ENCODE measurements around the gene AXIN1.
"Not testable (repeated sequence)": the region's sequence is repeated elsewhere in the genome, so short reads cannot be mapped to it uniquely, and the experiment has no call there.

The AXIN1 gene

DNA sequence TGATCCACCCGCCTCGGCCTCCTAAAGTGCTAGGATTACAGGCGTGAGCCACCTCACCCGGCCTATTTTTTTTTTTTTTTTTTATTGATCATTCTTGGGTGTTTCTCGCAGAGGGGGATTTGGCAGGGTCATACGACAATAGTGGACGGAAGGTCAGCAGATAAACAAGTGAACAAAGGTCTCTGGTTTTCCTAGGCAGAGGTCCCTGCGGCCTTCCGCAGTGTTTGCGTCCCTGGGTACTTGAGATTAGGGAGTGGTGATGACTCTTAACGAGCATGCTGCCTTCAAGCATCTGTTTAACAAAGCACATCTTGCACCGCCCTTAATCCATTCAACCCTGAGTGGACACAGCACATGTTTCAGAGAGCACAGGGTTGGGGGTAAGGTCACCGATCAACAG lies 94.4 kb downstream of the AXIN1 start:
- H3K27me3 ChIP-seq (ENCODE audit: control insufficient read depth, insufficient read depth, low read length); H3K9ac ChIP-seq (ENCODE audit: low read length); H3K4me1 ChIP-seq (ENCODE audit: control insufficient read depth, low read depth, low read length); H3K27ac ChIP-seq (ENCODE audit: low read length); H3K9me3 ChIP-seq (ENCODE audit: control insufficient read depth, low read depth, low read length); H3K4me3 ChIP-seq (ENCODE audit: low read length): not testable (repeated sequence)
- peaks cover 30% of the 10 kb centered on the region for H3K36me3 ChIP-seq (ENCODE audit: control insufficient read depth, low read depth, low read length)

DNA sequence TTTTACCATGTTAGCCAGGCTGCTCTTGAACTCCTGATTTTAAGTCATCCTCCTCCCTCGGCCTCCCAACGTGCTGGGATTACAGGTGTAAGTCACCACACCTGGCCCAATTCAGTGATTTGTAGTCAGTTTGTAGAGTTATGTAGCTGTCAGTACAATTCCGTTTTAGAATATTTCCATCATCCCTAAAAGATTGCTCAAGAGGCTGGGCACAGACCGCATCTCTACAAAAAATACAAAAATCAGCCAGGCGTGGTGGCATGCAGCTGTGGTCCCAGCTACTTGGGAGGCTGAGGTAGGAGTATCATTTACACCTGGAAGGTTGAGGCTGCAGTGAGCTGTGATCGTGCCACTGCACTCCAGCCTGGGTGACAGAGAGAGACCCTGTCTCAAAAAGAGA lies 97.3 kb downstream of the AXIN1 start:
- Histone ChIP-seq H3K27me3 (ENCODE audit: control insufficient read depth, insufficient read depth, low read length) (no peaks in the 10 kb centered on the region), H3K36me3 (ENCODE audit: control insufficient read depth, low read depth, low read length) (peaks cover 22% of the 10 kb centered on the region), H3K4me1 (ENCODE audit: control insufficient read depth, low read depth, low read length) (no peaks in the 10 kb centered on the region), H3K4me3 (ENCODE audit: low read length) (no peak overlapping the region), H3K9me3 (ENCODE audit: control insufficient read depth, low read depth, low read length) (no peaks in the 10 kb centered on the region), H3K27ac (ENCODE audit: low read length) (no peak overlapping the region), H3K9ac (ENCODE audit: low read length) (no peak overlapping the region)

DNA sequence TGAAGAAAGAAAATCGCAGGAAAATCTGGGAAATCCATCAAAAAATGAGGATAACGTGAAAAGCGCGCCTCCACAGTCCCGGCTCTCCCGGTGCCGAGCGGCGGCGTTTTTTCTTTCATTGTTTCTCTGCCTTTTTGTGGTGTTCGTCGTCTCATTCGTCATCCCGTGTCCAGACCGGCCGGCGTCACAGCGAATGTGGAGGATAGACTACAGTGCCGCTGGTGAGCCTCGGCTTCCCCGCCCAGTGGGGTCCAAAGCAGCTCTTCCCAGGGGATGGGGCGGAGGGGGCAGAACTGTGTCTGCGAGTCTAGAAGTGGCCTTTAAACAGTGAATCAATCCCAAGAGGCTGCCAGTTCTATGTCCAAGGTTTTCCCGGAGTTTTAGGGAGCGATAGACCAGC lies 98.1 kb downstream of the AXIN1 start:
- Histone ChIP-seq H3K4me1 (ENCODE audit: control insufficient read depth, low read depth, low read length) (no peaks in the 10 kb centered on the region), H3K9ac (ENCODE audit: low read length) (no peak overlapping the region)

DNA sequence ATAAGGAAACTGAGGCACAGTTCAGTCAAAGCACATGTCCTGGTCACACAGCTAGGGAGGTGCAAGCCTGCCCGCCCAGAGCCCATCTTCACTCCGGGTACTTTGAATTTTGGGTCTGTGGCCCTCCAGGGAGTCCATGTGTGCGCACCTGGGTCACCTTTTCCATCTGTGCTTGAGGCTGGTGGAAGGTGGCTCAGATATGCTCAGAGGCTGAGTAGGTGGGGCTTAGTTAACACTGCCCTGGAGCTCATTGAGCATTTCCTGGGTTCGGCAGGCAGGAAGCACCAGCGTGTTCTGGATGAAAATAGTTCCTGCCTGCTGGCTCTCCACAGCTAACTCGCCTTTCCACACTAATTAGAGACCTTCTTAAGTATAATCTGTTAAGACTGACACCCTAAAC lies 98.7 kb downstream of the AXIN1 start:
- Histone ChIP-seq H3K9me3 (ENCODE audit: control insufficient read depth, low read depth, low read length) (no peaks in the 10 kb centered on the region), H3K4me1 (ENCODE audit: control insufficient read depth, low read depth, low read length) (no peaks in the 10 kb centered on the region), H3K9ac (ENCODE audit: low read length) (no peak overlapping the region), H3K27ac (ENCODE audit: low read length) (no peak overlapping the region), H3K36me3 (ENCODE audit: control insufficient read depth, low read depth, low read length) (peaks cover 22% of the 10 kb centered on the region), H3K27me3 (ENCODE audit: control insufficient read depth, insufficient read depth, low read length) (no peaks in the 10 kb centered on the region), H3K4me3 (ENCODE audit: low read length) (no peak overlapping the region)

More for the DNA sequence above, 98.1 kb downstream of the AXIN1 start:
- Histone ChIP-seq H3K27me3 (ENCODE audit: control insufficient read depth, insufficient read depth, low read length) (no peaks in the 10 kb centered on the region), H3K27ac (ENCODE audit: low read length) (no peak overlapping the region), H3K9me3 (ENCODE audit: control insufficient read depth, low read depth, low read length) (no peaks in the 10 kb centered on the region), H3K4me3 (ENCODE audit: low read length) (no peak overlapping the region), H3K36me3 (ENCODE audit: control insufficient read depth, low read depth, low read length) (peaks cover 22% of the 10 kb centered on the region)

DNA sequence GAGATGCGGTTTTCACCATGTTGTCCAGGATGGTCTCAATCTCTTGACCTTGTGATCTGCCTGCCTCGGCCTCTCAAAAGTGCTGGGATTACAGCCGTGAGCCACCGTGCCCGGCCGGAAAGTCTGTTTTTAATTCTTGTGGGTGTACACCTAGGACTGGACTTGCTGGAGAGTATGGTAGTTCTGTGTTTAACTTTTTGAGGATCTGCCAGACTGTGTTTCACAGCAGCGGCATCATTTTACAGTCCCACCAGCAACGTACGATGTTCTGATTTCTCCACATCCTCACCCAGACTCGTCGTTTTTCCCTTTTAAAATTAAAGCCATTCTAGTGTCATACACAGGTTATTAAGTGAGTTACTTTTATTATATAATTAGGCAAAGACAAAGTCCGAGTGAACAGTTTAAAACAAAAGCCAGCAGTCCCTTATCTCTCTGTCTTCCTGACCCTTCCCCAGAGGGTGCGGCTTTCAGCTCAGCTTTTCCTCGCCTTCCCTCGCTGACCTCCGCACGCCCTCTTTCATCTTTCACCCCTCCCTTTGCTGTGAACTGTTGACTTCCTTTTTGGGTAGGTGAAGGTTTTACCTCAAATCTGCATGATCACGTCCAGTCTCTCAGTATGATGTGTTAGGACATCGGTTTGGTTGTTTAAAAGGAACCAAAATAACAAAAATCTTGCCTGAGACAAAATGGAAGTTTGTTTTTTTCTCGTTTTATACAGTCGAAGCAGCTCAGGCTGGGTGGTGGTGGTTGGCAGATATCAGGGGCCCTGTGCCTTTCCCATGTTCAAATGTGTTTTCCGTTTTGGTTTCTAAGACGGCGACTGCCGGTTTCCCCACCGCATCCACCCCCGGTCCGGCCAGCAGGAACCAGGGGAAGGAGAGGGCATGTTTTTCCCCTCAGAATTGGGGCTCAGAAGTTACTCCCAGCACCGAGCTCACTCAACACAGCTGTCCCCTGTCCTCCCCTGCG lies 99.9 kb downstream of the AXIN1 start:
- Histone ChIP-seq H3K4me1 (ENCODE audit: control insufficient read depth, low read depth, low read length) (no peaks in the 10 kb centered on the region), H3K4me3 (ENCODE audit: low read length) (no peak overlapping the region), H3K9ac (ENCODE audit: low read length) (no peak overlapping the region), H3K27ac (ENCODE audit: low read length) (no peak overlapping the region), H3K36me3 (ENCODE audit: control insufficient read depth, low read depth, low read length) (peaks cover 22% of the 10 kb centered on the region), H3K9me3 (ENCODE audit: control insufficient read depth, low read depth, low read length) (no peaks in the 10 kb centered on the region), H3K27me3 (ENCODE audit: control insufficient read depth, insufficient read depth, low read length) (no peaks in the 10 kb centered on the region)

DNA sequence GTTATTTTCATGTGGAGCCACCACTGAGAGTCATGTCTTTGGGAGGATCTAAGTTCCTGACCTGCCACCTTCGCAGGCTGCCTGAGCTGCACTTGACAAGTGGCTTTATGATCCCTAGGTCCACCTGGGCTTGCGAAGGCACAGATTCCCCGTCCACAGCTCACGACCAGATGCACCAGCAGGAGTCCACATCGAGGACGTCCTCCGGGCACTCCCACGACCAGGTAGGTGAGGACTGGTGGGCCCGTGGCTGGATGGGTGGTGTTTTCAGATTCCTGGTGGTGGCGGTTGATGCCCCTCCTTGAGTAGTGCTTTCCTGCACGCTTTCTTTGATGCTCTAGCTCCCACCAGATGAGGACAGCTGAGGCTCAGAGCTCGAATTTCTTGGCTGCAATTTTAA lies 103.1 kb downstream of the AXIN1 start:
- H3K36me3 ChIP-seq (ENCODE audit: control insufficient read depth, low read depth, low read length): peaks cover 7% of the 10 kb centered on the region
- no peak overlapping the region for H3K4me3 ChIP-seq (ENCODE audit: low read length)
- H3K9ac ChIP-seq (ENCODE audit: low read length): no peak overlapping the region
- H3K4me1 ChIP-seq (ENCODE audit: control insufficient read depth, low read depth, low read length): no peaks in the 10 kb centered on the region
- H3K9me3 ChIP-seq (ENCODE audit: control insufficient read depth, low read depth, low read length): no peaks in the 10 kb centered on the region
- H3K27me3 ChIP-seq (ENCODE audit: control insufficient read depth, insufficient read depth, low read length): no peaks in the 10 kb centered on the region
- no peak overlapping the region for H3K27ac ChIP-seq (ENCODE audit: low read length)

DNA sequence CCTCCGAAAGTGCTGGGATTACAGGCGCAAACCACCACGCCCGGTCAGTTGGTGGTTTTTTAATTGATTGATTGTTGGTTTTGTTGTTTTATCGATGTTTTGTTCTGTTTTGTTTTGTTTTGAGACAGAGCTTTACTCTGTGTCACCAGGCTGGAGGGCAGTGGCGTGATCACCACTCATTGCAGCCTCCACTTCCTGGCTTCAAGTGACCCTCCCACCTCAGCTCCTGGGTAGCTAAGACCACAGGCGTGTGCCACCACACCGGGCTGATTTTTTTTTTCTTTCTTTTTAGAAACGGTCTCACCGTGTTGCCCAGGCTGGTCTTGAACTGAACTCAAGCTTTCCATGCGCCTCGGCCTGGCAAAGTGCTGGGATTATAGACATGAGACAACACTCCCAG lies 105.5 kb downstream of the AXIN1 start:
- no peak overlapping the region for H3K4me3 ChIP-seq (ENCODE audit: low read length)
- H3K27me3 ChIP-seq (ENCODE audit: control insufficient read depth, insufficient read depth, low read length): no peaks in the 10 kb centered on the region
- H3K27ac ChIP-seq (ENCODE audit: low read length): no peak overlapping the region
- H3K9ac ChIP-seq (ENCODE audit: low read length): no peak overlapping the region
- H3K36me3 ChIP-seq (ENCODE audit: control insufficient read depth, low read depth, low read length): no peaks in the 10 kb centered on the region
- no peaks in the 10 kb centered on the region for H3K9me3 ChIP-seq (ENCODE audit: control insufficient read depth, low read depth, low read length)
- no peaks in the 10 kb centered on the region for H3K4me1 ChIP-seq (ENCODE audit: control insufficient read depth, low read depth, low read length)

DNA sequence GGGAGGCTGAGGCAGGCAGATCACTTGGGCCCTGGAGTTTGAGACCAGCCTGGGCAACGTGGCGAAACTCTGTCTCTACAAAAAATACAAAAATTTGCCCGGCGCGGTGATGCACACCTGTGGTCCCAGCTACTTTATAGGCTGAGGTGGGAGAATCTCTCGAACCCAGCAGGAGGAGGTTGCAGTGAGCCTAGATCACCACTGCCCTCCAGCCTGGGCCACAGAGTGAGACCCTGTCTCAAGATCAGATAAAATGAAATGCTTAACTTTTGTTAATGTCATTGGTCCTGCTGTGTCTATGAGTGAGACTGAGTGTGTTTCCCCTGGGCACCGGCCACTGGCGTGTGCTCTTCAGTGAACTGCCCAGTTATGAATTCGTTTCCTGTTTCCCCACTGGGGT lies 107.4 kb downstream of the AXIN1 start:
- no peaks in the 10 kb centered on the region for H3K27me3 ChIP-seq (ENCODE audit: control insufficient read depth, insufficient read depth, low read length)
- no peaks in the 10 kb centered on the region for H3K4me1 ChIP-seq (ENCODE audit: control insufficient read depth, low read depth, low read length)
- no peak overlapping the region for H3K4me3 ChIP-seq (ENCODE audit: low read length)
- no peaks in the 10 kb centered on the region for H3K36me3 ChIP-seq (ENCODE audit: control insufficient read depth, low read depth, low read length)
- H3K9ac ChIP-seq (ENCODE audit: low read length): no peak overlapping the region
- no peaks in the 10 kb centered on the region for H3K9me3 ChIP-seq (ENCODE audit: control insufficient read depth, low read depth, low read length)
- H3K27ac ChIP-seq (ENCODE audit: low read length): no peak overlapping the region

DNA sequence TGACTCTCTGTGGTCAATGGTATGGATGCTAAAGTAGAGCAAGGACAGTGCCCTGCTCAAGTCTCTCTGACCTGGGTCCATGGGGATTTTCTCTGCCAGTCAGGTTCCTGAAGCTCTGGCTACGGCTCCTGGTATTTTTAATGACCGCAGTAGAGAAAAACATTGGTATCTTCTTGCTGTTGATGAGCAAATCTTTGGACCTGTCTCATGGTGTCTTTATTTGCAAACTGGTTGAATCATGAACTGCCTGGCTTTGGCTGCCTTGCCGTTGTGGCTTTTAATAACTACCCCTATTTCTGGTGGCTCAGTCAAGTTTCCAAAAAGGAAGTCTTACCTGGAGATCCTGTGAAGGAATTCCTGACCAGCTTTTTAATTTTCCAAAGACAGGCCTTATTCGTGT lies 109.2 kb downstream of the AXIN1 start:
- H3K4me3 ChIP-seq (ENCODE audit: low read length): no peak overlapping the region
- no peak overlapping the region for H3K9ac ChIP-seq (ENCODE audit: low read length)
- no peaks in the 10 kb centered on the region for H3K27me3 ChIP-seq (ENCODE audit: control insufficient read depth, insufficient read depth, low read length)
- no peaks in the 10 kb centered on the region for H3K36me3 ChIP-seq (ENCODE audit: control insufficient read depth, low read depth, low read length)
- no peaks in the 10 kb centered on the region for H3K4me1 ChIP-seq (ENCODE audit: control insufficient read depth, low read depth, low read length)
- H3K9me3 ChIP-seq (ENCODE audit: control insufficient read depth, low read depth, low read length): no peaks in the 10 kb centered on the region
- H3K27ac ChIP-seq (ENCODE audit: low read length): no peak overlapping the region

DNA sequence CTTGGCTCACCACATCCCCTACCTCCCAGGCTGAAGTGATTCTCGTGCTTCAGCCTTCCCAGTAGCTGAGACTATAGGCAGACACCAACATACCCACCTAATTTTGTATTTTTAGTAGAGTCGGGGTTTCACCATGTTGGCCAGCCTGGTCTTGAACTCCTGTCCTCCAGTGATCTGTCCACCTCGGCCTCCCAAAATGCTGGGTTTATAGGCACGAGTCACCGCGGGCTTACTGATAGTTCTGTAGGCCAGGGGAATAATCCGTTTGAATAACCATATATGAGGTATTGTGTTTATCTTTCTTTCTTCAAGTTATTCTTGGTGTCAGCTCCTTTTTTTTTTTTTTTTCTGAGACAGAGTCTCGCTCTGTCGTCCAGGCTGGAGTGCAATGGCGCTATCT lies 110.2 kb downstream of the AXIN1 start:
- H3K36me3 ChIP-seq (ENCODE audit: control insufficient read depth, low read depth, low read length): no peaks in the 10 kb centered on the region
- no peak overlapping the region for H3K9ac ChIP-seq (ENCODE audit: low read length)
- H3K27me3 ChIP-seq (ENCODE audit: control insufficient read depth, insufficient read depth, low read length): no peaks in the 10 kb centered on the region
- no peak overlapping the region for H3K4me3 ChIP-seq (ENCODE audit: low read length)
- H3K27ac ChIP-seq (ENCODE audit: low read length): no peak overlapping the region
- no peaks in the 10 kb centered on the region for H3K9me3 ChIP-seq (ENCODE audit: control insufficient read depth, low read depth, low read length)
- no peaks in the 10 kb centered on the region for H3K4me1 ChIP-seq (ENCODE audit: control insufficient read depth, low read depth, low read length)

DNA sequence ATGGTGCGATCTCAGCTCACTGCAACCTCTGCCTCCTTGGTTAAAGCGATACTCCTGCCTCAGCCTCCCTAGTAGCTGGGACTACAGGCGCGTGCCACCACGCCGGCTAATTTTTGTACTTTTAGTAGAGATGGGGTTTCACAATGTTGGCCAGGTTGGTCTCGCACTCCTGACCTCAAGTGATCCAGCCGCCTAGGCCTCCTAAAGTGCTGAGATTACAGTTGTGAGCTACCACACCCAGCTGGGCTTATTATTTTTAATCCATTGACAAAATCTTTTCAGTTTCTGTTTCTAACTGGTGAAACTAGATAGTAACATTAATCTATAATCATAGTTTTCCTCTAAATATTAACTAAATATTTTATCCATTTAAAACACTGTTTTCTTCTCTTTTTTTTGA lies 112.0 kb downstream of the AXIN1 start:
- Histone ChIP-seq H3K4me3 (ENCODE audit: low read length) (no peak overlapping the region), H3K27ac (ENCODE audit: low read length) (no peak overlapping the region), H3K27me3 (ENCODE audit: control insufficient read depth, insufficient read depth, low read length) (no peaks in the 10 kb centered on the region), H3K36me3 (ENCODE audit: control insufficient read depth, low read depth, low read length) (no peaks in the 10 kb centered on the region), H3K4me1 (ENCODE audit: control insufficient read depth, low read depth, low read length) (no peaks in the 10 kb centered on the region), H3K9me3 (ENCODE audit: control insufficient read depth, low read depth, low read length) (no peaks in the 10 kb centered on the region), H3K9ac (ENCODE audit: low read length) (no peak overlapping the region)

DNA sequence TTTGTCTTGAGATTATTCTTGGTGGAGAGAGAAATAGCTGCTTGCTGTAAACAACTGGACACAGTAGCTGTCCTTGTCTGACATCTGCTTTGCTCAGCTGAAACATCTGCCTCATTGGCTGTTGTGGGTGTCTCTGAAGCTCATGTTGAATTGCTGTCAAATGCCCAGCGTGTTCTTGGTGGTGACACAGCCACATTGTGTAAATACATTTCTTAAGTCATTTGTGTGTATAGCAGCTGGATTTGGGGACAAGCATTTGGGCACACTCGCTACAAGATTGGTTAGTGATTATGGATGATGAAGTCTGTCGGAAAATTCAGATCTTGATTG lies 112.6 kb downstream of the AXIN1 start:
- Histone ChIP-seq H3K36me3 (ENCODE audit: control insufficient read depth, low read depth, low read length) (no peaks in the 10 kb centered on the region), H3K27me3 (ENCODE audit: control insufficient read depth, insufficient read depth, low read length) (no peaks in the 10 kb centered on the region), H3K9me3 (ENCODE audit: control insufficient read depth, low read depth, low read length) (no peaks in the 10 kb centered on the region), H3K4me3 (ENCODE audit: low read length) (no peak overlapping the region), H3K9ac (ENCODE audit: low read length) (no peak overlapping the region), H3K4me1 (ENCODE audit: control insufficient read depth, low read depth, low read length) (no peaks in the 10 kb centered on the region), H3K27ac (ENCODE audit: low read length) (no peak overlapping the region)
